IPS DF 19.7 (cell line): ENCODE measurements around the gene BUD31.
"Not testable (repeated sequence)": the region's sequence is repeated elsewhere in the genome, so short reads cannot be mapped to it uniquely, and the experiment has no call there.

ENCODE experiments used
- DNase-seq: peaks from one replicate; pipeline ENCODE4 v3.0.0-alpha.2; 2013; ENCODE audit warnings: low read depth, low spot score

The BUD31 gene

GRCh38 chr7:99431756-99432540, 23.2 kb downstream of the BUD31 start:
- not testable (repeated sequence) for DNase-seq

GRCh38 chr7:99433158-99433557, 24.4 kb downstream of the BUD31 start:
- DNase-seq = no peak

- DNase-seq = no peak
These were observed 29.3 kb downstream of the BUD31 start for GRCh38 chr7:99437946-99438572.

- DNase-seq = peak; percentile 73
These were observed 30.1 kb downstream of the BUD31 start, which contains the start of the genes CPSF4 and PTCD1 for GRCh38 chr7:99438573-99439480. Gene CPSF4 (plus strand): TSS chr7:99438943. CDS start chr7:99439083, 140 bp downstream. Gene PTCD1 (minus strand): TSS chr7:99438798. CDS start chr7:99435242, 3,556 bp downstream.

GRCh38 chr7:99440195-99440594, 31.4 kb downstream of the BUD31 start:
- no peak for DNase-seq

- no peak for DNase-seq
These were observed 37.3 kb downstream of the BUD31 start for GRCh38 chr7:99446096-99446495.

GRCh38 chr7:99447943-99448342, 39.2 kb downstream of the BUD31 start:
- no peak for DNase-seq

- DNase-seq = no peak
These were observed 40.1 kb downstream of the BUD31 start for GRCh38 chr7:99448855-99449254.

GRCh38 chr7:99449326-99449725, 40.6 kb downstream of the BUD31 start:
- DNase-seq = no peak

GRCh38 chr7:99451936-99452335, 43.2 kb downstream of the BUD31 start:
- DNase-seq = no peak

- DNase-seq = no peak
These were observed 43.8 kb downstream of the BUD31 start for GRCh38 chr7:99452541-99452940.

GRCh38 chr7:99453105-99453504, 44.3 kb downstream of the BUD31 start:
- no peak for DNase-seq

GRCh38 chr7:99455874-99456273, 47.1 kb downstream of the BUD31 start:
- no peak for DNase-seq

GRCh38 chr7:99456288-99456687, 47.5 kb downstream of the BUD31 start:
- no peak for DNase-seq

- no peak for DNase-seq
These were observed 48.4 kb downstream of the BUD31 start for GRCh38 chr7:99457050-99457649.

- DNase-seq = no peak
These were observed 49.1 kb downstream of the BUD31 start for GRCh38 chr7:99457650-99458493.

- DNase-seq = no peak
These were observed 50.3 kb downstream of the BUD31 start for GRCh38 chr7:99459087-99459486.

GRCh38 chr7:99460651-99461050, 51.9 kb downstream of the BUD31 start:
- no peak for DNase-seq

GRCh38 chr7:99461221-99461620, 52.5 kb downstream of the BUD31 start:
- no peak for DNase-seq

GRCh38 chr7:99465421-99465768, 56.6 kb downstream of the BUD31 start:
- no peak for DNase-seq
